Coronary artery (tissue), 2 donors: ENCODE results near the gene GRIK3.

Source experiments
- DNase-seq: peaks from one replicate; pipeline ENCODE4 v3.0.0-alpha.2; 2017; ENCODE audit warnings: low spot score
- H3K27ac ChIP-seq, 2 donors: fragments of 200-600 bp; sonication (generic); one replicate each; pipeline ENCODE4 v1.5.1; 2016 to 2019
- H3K4me3 ChIP-seq: fragments of 200-600 bp; sonication (generic); 2 replicates; pipeline ENCODE4 v1.5.1; 2016; ENCODE audit warnings: mild to moderate bottlenecking, moderate library complexity
- TF ChIP-seq, protein P1 (sequence below): fragments of 200-600 bp; sonication (generic); IDR thresholded peaks from one replicate; pipeline ENCODE4 v1.5.1; 2019; ENCODE audit warnings: antibody characterized with exemption

Gene GRIK3

DNA sequence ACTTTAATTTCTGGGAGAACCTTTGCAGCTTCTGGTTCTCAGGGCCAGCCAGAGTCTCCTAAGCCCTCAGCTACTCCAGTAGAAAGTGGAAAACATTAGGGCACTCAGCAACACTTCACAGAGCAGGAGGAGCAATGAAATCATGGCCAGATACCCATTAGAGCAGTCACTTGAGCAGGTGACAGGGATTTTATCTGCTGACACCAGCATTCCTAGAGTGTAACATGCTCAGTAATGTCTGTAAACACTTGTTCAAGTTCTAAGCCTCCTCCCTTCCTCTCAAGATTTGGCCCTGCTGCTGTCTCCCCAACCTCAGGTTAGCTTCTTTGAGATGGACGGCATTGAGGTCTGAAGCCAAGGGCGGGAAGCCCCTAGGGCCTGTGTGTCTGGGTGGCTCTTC, 218.0 kb downstream of the GRIK3 start:
- no peak overlapping the region for H3K4me3 ChIP-seq
- TF ChIP-seq, protein P1, sequence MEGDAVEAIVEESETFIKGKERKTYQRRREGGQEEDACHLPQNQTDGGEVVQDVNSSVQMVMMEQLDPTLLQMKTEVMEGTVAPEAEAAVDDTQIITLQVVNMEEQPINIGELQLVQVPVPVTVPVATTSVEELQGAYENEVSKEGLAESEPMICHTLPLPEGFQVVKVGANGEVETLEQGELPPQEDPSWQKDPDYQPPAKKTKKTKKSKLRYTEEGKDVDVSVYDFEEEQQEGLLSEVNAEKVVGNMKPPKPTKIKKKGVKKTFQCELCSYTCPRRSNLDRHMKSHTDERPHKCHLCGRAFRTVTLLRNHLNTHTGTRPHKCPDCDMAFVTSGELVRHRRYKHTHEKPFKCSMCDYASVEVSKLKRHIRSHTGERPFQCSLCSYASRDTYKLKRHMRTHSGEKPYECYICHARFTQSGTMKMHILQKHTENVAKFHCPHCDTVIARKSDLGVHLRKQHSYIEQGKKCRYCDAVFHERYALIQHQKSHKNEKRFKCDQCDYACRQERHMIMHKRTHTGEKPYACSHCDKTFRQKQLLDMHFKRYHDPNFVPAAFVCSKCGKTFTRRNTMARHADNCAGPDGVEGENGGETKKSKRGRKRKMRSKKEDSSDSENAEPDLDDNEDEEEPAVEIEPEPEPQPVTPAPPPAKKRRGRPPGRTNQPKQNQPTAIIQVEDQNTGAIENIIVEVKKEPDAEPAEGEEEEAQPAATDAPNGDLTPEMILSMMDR: no peak
- H3K27ac ChIP-seq: no peak overlapping the region
- no peak for DNase-seq

GRCh38 chr1:36814774-36815173, 219.5 kb downstream of the GRIK3 start:
- DNase-seq: no peak
- Histone ChIP-seq H3K27ac (no peak overlapping the region), H3K4me3 (no peak overlapping the region)
- TF ChIP-seq, protein P1: no peak

DNA sequence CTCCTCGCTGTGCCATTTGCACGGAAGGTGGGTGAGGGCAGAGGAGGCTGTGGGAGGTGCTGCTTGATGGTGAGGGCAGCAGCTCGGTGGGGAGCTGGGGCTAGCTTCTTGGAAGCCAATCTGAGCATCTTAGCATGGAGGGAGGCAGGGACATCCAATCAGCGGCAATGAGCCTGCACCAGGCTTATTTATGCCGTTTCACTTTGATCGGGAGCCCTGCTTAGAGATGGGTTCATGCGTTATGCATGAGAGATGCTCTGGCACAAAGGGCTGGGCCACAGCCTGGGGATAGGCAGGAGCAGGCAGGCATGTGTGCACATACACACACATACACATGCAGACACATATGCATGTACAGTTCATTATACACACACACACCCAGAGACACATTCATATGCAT, 220.2 kb downstream of the GRIK3 start:
- TF ChIP-seq, protein P1: no peak
- no peak for DNase-seq
- Histone ChIP-seq H3K4me3 (no peak overlapping the region), H3K27ac (no peak overlapping the region)

DNA sequence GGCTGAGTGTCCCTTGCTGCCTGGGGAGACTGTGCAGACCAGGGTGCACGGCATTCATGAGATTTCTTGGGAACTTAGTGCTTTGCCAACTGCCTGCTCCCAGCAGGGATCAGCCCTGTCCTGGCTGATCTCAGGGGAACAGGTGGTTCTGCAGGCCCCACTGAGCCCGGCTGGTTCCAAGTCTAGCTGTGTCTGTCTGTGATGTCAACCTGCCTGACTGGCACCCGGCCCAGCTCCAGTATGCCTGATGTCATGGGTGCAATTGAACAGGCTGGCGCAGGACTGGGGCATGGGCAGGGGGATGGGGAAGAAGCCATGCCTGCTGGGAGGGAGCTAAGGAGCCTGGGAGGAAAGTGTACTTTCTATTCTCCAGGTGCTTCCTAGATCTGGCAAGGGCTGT, 227.1 kb downstream of the GRIK3 start:
- no peak for DNase-seq
- TF ChIP-seq, protein P1: no peak
- no peak overlapping the region for H3K27ac ChIP-seq
- no peak overlapping the region for H3K4me3 ChIP-seq

GRCh38 chr1:36805979-36806640, 228.2 kb downstream of the GRIK3 start:
- TF ChIP-seq, protein P1: no peak
- H3K4me3 ChIP-seq: no peak overlapping the region

DNA sequence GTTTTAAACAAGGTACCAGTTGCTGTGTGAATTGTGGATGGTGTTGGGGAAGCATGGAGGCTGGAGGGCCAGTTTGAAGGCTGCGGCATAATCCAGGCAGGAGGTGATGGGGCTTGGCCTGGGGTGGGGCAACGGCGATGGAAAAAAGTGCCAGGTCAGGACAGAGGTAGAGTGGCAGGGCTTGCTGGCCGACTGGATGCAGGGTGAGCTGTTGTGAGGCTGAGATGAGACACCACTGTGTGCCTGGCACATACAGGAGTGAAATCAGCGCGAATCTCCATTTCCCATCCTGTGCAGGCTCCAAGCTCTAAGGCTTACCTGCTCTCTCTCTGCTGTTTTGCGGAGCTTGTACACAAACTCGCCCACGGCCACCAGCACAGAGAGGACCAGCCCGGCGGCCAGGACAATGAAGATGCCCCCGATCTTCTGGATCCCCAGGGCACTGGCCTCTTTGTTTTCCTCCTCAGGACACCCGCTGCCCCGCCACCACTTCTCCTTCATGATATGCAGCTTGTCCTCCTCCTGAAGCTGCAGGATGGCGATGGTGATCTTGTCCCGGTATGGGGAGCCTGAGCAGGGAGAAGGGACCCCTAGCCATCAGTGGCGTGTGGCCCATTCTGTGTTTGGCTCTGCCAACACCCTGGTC, 229.5 kb downstream of the GRIK3 start:
- no peak overlapping the region for H3K4me3 ChIP-seq
- TF ChIP-seq, protein P1: no peak
- H3K27ac ChIP-seq: no peak overlapping the region
- no peak for DNase-seq

More at GRCh38 chr1:36805979-36806640, 228.2 kb downstream of the GRIK3 start:
- DNase-seq: no peak
- no peak overlapping the region for H3K27ac ChIP-seq
